Measurements from ENCODE around the gene FASTKD2. TPM values are rescaled to one million over a fixed set of nuclear protein-coding genes. Genes with fewer than 3 reads are reported as not detected.

The FASTKD2 gene
- total RNA-seq, 1 donor from 2014 or later = 29.6 TPM

GRCh38 chr2:206836722-206837121 lies 71.3 kb downstream of the FASTKD2 start:
- Mint-ChIP-seq H3K27ac (no peak overlapping the region), H3K4me1 (no peaks in the 10 kb centered on the region), H3K4me3 (no peak overlapping the region), H3K36me3 (ENCODE audit: low read depth) (no peaks in the 10 kb centered on the region), H3K27me3 (peaks cover 7% of the 10 kb centered on the region), H3K9me3 (peaks cover 11% of the 10 kb centered on the region)
- ATAC-seq (ENCODE audit: low read depth) (no peak), DNase-seq (no peak)
- TF ChIP-seq, protein P1, sequence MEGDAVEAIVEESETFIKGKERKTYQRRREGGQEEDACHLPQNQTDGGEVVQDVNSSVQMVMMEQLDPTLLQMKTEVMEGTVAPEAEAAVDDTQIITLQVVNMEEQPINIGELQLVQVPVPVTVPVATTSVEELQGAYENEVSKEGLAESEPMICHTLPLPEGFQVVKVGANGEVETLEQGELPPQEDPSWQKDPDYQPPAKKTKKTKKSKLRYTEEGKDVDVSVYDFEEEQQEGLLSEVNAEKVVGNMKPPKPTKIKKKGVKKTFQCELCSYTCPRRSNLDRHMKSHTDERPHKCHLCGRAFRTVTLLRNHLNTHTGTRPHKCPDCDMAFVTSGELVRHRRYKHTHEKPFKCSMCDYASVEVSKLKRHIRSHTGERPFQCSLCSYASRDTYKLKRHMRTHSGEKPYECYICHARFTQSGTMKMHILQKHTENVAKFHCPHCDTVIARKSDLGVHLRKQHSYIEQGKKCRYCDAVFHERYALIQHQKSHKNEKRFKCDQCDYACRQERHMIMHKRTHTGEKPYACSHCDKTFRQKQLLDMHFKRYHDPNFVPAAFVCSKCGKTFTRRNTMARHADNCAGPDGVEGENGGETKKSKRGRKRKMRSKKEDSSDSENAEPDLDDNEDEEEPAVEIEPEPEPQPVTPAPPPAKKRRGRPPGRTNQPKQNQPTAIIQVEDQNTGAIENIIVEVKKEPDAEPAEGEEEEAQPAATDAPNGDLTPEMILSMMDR (IDR thresholded peaks at IDR 0.05) = no peak
- POLR2A ChIA-PET = no interaction called here
- CTCF ChIA-PET = no interaction called here
- intact Hi-C loops (cut with micrococcal nuclease) = no loop called here

GRCh38 chr2:206837775-206838174 lies 72.4 kb downstream of the FASTKD2 start:
- ATAC-seq (ENCODE audit: low read depth) = no peak
- no peak for DNase-seq
- peaks cover 11% of the 10 kb centered on the region for H3K9me3 Mint-ChIP-seq
- no peaks in the 10 kb centered on the region for H3K36me3 Mint-ChIP-seq (ENCODE audit: low read depth)
- H3K27me3 Mint-ChIP-seq = peaks cover 7% of the 10 kb centered on the region
- ChIA-PET POLR2A (no interaction called here), CTCF (no interaction called here)
- no peak overlapping the region for H3K27ac Mint-ChIP-seq
- H3K4me1 Mint-ChIP-seq = no peaks in the 10 kb centered on the region
- intact Hi-C loops (cut with micrococcal nuclease) = no loop called here
- H3K4me3 Mint-ChIP-seq = no peak overlapping the region
- TF ChIP-seq, protein P1 (IDR thresholded peaks at IDR 0.05) = no peak

DNA sequence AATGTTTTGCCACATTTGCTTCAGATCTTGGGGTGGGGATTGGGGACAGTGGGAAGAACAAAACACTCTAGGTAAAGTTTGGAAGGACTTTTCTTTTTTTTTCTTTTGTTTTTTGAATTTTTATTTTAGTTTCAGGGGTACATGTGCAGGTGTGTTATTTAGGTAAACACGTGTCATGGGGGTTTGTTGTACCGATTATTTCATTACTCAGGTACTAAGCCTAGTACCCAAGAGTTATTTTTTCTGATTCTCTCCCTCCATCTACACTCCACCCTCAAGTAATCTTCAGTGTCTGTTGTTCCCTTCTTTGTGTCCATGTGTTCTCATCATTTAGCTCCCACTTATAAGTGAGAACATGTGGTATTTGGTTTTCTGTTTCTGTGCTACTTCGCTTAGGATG lies 73.3 kb downstream of the FASTKD2 start:
- POLR2A ChIA-PET = no interaction called here
- CTCF ChIA-PET = no interaction called here
- Mint-ChIP-seq H3K4me1 (no peaks in the 10 kb centered on the region), H3K27me3 (peaks cover 7% of the 10 kb centered on the region), H3K4me3 (no peak overlapping the region), H3K36me3 (ENCODE audit: low read depth) (no peaks in the 10 kb centered on the region), H3K9me3 (peaks cover 4% of the 10 kb centered on the region), H3K27ac (no peak overlapping the region)
- TF ChIP-seq, protein P1 (IDR thresholded peaks at IDR 0.05) = no peak
- DNase-seq = no peak
- intact Hi-C loops (cut with micrococcal nuclease) = no loop called here
- ATAC-seq (ENCODE audit: low read depth) = no peak

DNA sequence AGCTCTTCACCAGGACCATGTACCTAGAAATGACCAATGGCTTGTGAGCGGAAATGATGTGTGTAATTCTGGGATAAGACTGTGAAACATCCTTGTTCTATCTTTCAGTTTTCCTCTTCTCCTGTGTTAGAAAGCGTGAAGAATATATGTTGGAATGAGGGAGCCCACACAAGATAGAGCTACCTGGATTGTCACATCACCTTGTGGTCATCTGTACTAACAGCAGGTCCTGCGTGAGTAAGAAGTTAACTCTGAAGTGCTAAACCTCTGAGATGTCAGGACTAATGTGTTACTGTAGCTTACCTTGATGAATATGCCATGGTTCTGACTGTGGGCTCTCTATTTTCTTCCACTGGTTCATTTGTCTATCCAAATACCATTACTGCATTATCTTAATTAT lies 75.6 kb downstream of the FASTKD2 start:
- H3K4me3 Mint-ChIP-seq = no peak overlapping the region
- POLR2A ChIA-PET = no interaction called here
- no peak for ATAC-seq (ENCODE audit: low read depth)
- no peaks in the 10 kb centered on the region for H3K4me1 Mint-ChIP-seq
- peaks cover 7% of the 10 kb centered on the region for H3K27me3 Mint-ChIP-seq
- CTCF ChIA-PET = no interaction called here
- H3K36me3 Mint-ChIP-seq (ENCODE audit: low read depth) = no peaks in the 10 kb centered on the region
- H3K27ac Mint-ChIP-seq = no peak overlapping the region
- intact Hi-C loops (cut with micrococcal nuclease) = no loop called here
- H3K9me3 Mint-ChIP-seq = peaks cover 3% of the 10 kb centered on the region
- no peak for DNase-seq
- TF ChIP-seq, protein P1 (IDR thresholded peaks at IDR 0.05) = no peak

Other genes starting within 250 kb of the FASTKD2 start
- gene FAM237A, start 123.1 kb upstream of the FASTKD2 start, total RNA-seq = not detected in 2 replicates
- not detected in 2 replicates for gene DYTN, start 47.2 kb upstream of the FASTKD2 start, total RNA-seq
- gene MDH1B, start 278 bp upstream of the FASTKD2 start, total RNA-seq = not detected in 2 replicates
- gene CPO, start 173.9 kb downstream of the FASTKD2 start, total RNA-seq = not detected in 2 replicates